ENCODE data around the gene CDAN1.
"Not testable (repeated sequence)": the region's sequence is repeated elsewhere in the genome, so short reads cannot be mapped to it uniquely, and the experiment has no call there.

CDAN1 gene

DNA sequence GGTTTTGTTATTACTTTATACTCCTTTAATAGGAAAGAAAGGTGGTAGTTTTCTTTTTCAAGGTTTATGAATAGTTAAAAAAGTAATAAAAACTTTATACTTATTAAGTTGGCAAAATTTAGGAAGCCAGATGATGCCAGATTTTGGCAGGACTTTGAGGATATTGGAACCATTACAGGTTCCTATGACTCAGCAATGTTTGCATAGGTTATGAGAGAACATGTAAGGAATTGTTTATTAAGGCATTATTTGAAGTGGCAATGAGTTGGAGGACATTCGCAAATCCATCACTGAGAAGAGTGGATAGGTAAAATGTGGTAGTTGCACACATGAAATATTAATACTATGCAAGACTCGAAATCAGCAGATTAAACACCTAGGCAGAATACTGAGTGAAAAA lies 29.9 kb downstream of the CDAN1 start:
- DNase-seq (ENCODE audit: low spot score), result no peak

DNA sequence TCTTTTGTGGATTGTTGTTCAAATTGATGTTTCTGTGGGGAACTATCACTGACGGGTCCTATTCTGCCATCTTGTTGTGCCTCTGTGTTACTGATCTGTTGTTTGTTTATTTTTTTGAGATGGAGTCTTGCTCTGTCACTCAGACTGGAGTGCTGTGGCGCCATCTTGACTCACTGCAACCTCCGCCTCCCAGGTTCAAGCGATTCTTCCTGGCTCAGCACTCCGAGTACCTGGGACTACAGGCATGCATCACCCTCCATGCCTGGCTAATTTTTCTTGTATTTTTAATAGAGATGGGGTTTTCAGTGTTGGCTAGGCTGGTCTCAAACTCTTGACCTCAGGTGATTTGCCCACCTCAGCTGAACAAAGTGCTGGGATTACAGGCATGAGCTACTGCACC lies 31.6 kb downstream of the CDAN1 start:
- no peak for DNase-seq (ENCODE audit: low spot score)

DNA sequence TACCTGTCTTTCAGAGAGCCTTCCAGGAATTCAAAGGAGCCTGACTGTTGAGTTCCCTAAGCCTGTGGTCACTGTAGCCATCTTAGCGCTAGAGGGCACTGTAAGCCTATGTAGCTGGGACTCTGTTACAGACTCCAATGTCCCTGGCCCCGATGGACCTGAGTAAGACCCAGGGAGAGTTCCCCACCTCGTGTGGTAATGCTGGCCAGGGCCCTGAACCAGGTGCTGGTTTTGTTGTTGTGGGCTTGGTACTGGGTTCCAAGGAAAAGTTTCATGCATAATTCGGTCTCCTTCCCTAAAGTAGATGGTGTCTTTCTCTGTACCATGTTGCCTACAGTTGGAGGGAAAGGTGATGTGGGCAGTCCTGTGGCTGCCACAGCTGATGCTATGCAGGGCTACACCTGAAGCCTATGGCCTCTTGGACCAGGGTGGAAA lies 32.4 kb downstream of the CDAN1 start:
- DNase-seq (ENCODE audit: low spot score), result peak; percentile 46

DNA sequence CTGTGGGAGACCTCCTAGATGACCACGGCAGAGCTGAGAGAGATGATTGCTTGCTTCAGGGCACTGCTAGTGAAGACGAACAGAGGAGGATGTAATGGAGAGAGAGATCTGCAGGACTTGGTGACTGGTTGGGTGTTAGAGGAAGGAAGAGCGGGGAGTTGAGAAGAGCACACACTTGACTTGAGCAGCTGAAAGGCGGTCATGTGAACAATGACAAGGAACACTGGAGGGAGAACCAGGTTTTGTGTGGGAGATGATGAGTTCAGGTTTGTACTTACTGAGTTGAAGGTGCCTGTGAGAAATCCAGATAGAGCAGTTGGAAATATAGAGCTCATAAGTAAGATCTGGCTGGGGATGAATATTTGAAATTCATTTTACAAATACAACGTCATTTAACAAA lies 40.3 kb downstream of the CDAN1 start:
- DNase-seq (ENCODE audit: low spot score), result no peak

DNA sequence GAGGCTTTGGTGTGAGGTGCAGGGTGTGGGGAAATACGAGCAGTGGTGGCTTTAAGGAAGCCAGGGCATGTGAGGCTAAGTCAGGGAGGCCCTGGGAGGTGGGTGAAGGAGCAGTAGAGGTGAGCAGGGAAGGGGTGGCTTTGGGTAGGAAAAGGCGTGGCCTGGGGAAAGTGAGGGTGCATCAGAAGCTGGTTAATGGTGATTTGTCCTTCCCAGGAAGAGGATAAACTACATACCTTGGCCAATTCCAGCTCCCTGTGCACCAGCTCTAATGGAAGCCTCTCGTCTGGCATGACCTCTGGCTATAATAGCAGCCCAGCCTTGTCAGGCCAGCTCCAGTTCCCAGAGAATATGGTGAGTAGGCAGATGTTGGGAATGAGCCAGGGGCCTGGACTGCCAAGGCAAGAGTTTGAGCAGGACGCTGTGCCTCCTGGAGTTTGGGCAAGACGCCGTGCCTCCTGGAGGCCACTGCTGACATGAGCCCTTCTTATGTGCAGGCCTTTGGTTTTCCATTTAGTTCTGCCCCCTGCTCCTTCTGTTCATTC lies 41.3 kb downstream of the CDAN1 start:
- DNase-seq (ENCODE audit: low spot score), result no peak

DNA sequence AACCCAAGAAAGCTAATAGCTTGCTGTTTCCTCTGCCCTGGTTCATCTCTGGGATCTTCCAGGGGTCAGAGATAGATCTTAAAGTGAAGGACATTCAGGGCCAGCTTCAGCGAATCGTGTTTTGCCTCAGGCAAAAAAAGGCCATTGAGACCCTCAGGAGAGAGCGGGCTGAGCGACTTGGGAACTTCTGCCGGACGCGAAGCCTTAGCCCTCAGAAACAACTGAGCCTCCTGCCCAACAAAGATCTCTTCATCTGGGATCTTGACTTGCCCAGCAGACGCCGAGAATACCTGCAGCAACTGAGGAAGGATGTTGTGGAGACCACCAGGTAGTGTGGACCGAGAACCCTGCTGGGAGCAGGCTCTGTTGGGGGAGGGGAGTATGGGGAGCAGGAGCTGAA lies 42.5 kb downstream of the CDAN1 start:
- no peak for DNase-seq (ENCODE audit: low spot score)

DNA sequence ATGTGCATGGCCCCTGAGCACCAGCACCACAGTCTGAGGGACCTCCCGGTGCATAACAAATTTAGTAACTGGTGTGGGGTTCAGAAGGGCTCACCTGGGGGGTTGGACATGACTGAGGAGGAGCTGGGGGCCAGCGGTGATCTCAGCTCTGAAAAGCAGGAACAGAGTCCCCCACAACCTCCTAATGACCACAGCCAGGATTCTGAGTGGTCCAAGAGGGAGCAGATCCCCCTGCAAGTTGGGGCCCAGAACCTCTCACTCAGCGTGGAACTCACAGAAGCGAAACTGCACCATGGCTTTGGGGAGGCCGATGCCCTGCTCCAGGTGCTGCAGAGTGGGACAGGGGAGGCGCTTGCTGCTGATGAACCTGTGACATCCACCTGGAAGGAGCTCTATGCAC lies 43.0 kb downstream of the CDAN1 start:
- no peak for DNase-seq (ENCODE audit: low spot score)

DNA sequence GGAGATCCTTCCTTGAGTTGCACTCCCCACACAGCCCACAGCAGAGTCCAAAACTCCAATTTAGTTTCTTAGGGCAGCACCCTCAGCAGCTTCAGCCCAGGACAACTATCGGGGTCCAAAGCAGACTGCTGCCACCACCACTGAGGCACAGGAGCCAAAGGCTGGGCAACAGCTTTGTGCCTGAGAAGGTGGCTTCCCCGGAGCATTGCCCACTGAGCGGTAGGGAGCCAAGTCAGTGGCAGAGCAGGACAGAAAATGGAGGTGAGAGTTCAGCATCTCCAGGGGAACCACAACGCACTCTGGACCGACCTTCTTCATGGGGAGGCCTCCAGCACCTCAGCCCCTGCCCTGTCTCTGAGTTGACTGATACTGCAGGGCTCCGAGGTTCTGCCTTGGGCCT lies 43.4 kb downstream of the CDAN1 start:
- DNase-seq (ENCODE audit: low spot score), result no peak

DNA sequence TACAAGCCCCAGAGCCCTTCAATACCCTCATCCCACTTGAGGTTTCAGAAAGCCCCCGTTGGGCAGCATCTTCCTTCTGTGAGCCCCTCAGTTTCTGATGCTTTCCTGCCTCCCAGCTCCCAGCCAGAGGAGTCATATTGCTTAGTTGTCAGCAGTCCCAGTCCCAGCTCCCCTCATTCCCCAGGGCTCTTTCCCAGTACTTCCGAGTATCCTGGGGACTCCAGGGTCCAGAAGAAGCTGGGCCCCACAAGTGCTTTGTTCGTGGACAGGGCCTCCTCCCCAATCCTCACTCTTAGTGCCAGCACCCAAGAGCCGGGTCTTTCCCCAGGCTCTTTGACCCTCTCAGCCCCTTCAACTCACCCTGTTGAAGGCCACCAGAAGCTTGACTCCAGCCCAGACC lies 43.9 kb downstream of the CDAN1 start:
- no peak for DNase-seq (ENCODE audit: low spot score)

DNA sequence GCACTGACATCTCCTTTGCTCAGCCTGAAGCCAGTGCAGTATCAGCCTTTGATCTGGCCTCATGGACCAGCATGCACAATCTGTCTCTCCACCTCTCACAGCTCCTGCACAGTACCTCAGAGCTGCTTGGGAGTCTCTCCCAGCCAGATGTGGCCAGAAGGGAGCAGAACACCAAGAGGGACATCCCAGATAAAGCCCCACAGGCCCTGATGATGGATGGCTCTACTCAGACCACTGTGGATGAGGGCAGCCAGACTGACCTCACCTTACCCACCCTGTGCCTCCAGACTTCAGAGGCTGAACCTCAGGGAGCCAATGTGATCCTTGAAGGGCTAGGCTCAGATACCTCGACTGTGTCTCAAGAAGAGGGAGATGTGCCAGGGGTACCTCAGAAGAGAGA lies 44.4 kb downstream of the CDAN1 start:
- DNase-seq (ENCODE audit: low spot score), result no peak

DNA sequence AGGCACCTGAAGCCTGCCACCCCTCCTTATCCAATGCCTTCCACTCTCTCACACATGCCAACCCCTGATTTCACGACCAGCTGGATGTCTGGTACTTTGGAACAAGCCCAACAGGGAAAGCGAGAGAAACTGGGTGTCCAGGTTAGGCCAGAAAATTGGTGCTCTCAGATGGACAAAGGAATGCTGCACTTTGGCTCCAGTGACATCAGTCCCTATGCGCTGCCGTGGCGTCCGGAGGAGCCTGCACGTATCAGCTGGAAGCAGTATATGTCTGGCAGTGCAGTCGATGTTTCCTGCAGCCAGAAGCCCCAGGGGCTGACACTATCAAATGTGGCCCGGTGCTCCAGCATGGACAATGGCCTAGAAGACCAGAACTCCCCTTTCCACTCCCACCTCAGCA lies 45.2 kb downstream of the CDAN1 start:
- DNase-seq (ENCODE audit: low spot score), result no peak

DNA sequence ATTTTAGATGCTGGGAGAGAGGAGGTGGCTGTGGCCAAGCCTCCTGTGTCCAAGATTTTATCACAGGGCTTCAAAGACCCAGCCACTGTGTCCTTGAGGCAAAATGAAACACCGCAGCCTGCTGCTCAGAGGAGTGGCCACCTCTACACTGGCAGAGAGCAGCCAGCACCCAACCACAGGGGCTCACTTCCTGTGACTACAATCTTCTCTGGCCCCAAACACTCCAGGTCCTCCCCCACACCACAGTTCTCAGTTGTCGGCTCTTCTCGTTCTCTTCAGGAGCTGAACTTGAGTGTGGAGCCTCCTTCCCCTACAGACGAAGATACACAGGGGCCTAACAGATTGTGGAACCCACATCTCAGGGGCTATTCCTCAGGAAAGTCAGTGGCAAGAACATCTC lies 45.6 kb downstream of the CDAN1 start:
- no peak for DNase-seq (ENCODE audit: low spot score)

DNA sequence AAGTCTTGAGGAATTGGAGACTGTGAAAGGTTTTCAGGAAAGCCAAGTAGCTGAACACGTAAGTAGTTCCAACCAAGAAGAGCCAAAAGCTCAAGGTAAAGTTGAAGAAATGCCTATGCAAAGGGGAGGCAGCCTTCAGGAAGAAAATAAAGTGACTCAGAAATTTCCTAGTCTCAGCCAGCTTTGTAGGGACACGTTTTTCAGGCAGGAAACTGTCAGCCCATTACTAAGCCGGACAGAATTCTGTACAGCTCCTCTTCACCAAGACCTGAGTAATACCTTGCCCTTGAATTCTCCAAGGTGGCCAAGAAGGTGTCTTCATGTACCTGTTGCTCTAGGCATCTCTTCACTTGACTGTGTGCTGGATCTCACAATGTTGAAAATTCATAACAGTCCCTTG lies 48.6 kb downstream of the CDAN1 start:
- no peak for DNase-seq (ENCODE audit: low spot score)

DNA sequence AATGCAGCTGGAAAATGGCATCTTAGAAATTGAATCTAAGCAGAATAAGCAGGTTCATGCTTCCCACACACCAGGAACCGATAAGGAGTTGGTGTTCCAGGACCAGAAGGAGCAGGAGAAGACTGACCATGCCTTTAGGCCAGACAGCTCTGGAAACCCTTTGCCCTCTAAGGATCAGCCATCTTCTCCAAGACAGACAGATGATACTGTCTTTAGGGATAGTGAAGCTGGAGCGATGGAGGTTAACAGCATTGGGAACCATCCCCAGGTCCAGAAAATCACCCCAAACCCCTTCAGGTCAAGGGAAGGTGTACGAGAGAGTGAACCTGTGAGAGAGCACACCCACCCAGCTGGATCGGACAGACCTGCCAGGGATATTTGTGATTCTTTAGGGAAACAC lies 49.2 kb downstream of the CDAN1 start:
- no peak for DNase-seq (ENCODE audit: low spot score)

DNA sequence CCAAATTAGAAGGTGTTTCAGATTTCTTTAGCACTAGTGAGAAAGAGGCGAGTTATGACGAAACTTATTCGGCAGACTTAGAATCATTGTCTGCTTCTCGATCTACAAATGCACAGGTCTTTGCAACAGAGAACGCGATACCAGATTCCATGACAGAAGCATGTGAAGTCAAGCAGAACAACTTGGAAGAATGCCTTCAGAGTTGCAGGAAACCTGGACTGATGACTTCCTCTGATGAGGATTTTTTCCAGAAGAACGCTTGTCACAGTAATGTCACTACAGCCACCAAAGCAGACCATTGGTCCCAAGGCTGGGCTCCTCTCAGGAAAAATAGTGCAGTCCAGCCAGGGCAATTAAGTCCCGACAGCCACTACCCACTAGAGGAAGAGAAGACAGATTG lies 50.6 kb downstream of the CDAN1 start:
- no peak for DNase-seq (ENCODE audit: low spot score)

DNA sequence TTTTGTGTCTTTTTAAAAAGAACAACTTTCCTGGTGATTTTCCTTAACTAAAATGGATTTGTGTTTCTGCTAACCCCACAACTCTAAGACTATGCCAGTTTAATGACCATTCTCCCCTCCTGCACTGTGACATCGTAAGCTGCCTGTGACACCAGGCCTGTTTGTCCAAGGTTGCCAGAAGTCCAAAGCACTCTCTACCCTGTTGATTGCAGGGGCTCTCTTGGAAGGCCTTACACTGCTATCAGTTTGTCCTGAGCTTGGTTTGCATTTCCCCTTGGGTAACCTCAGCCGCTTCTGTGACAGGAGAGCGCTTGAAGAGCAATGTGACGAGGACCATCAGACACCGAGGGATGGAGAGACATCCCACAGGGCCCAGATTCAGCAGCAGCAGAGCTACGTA lies 55.8 kb downstream of the CDAN1 start:
- DNase-seq (ENCODE audit: low spot score), result no peak

DNA sequence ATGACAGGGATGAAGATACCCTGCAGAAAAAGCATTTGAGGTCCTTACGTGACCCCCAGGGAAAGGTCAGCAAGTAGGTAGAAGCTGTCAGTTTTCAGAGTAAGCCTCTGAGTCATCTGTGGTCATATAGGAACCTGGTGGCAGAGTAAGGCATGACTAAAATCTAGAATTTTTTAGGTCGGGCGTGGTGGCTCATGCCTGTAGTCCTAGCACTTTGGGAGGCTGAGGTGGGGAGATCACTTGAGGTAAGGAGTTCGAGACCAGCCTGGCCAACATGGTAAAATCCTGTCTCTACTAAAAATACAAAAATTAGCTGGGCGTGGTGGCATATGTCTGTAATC lies 56.8 kb downstream of the CDAN1 start:
- not testable (repeated sequence) for DNase-seq (ENCODE audit: low spot score)

DNA sequence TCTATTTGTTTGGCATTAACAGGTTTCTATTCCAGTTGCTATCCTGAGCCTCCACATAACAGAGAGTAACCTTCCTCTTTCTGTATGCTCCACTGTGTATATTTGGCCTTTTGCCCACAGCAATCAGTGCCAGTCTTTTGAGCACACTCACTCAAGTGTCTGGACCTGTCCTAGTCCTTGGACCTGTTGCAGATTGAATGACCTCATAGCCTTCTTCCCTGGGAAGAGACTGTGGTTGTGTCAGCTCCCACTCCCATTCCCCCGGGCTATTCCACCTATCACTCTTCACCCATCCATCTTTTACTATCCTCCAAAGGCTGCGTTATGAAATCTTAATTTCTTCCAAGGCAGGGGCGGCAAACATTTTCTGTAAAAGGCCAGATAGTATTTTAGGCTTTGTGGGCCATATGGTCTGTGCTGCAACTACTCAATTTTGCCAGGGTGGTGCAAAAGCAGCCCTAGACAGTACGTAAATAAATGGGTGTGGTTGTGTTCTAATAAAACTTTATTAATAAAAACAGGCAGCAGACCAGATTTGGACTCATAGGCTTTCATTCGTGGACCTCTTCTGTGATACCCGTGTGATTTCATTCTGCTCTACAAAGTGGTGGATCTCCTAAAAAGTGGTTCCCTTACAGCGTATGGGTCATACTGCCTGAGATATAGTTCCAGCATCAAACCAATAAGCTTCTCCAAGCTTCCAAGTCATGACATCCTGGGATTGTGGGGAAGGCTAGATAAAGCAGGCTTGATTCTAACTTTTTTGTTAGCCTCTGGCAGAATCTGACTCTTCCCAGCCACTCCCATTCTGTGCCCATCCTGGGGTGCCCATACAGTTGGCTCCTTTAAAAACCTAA lies 57.4 kb downstream of the CDAN1 start:
- no peak for DNase-seq (ENCODE audit: low spot score)

DNA sequence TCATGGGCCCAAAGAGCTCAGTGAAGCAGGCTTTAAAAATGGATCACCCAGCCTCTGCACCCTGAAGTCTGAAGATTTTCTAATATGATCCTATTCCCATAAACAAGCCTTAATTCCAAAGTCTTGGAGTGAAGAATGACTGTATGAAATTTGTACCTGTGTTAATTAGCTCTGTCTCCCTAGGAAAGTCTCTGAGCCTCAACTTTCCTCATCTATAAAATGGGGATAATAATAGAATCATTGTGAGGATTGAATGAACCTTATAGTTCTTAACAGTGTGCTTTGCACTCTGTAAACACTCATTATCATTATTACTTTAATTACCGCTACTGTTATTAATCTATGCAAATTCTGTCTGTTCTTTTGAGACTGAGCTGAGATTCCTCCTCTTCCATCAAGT lies 61.9 kb downstream of the CDAN1 start:
- no peak for DNase-seq (ENCODE audit: low spot score)

DNA sequence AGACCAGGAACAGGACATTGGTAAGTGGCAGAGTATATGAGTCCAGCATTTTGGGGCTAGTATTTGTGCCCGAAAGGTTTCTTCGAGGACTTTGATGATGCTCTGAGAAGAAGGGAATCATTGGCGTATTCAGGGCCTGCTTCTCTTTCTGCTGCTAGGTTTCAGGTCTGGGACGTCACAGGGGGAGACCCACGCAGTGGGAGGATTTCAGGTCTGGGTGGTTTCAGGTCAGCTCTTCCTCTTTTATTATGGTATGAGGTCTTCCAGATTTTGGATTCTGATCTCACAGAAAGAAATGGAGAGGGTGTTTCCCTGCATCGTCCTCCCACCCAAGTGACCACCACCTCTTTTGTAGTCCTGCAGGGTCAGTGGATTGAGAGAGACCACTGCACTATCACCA lies 62.5 kb downstream of the CDAN1 start:
- DNase-seq (ENCODE audit: low spot score), result no peak
